ENCODE measurements around the gene PDCD4. TPM values are rescaled to one million over a fixed set of nuclear protein-coding genes. Genes with fewer than 3 reads are reported as not detected.
A peak's percentile ranks its signal among the peaks of the same experiment; 100 is the strongest.

PDCD4 gene
- total and polyA plus RNA-seq, 2 of the 13 experiments (the other 11 are each of a cell fraction or from before 2014, with no cell fraction given) = 22.8 to 56.2 TPM

- TF ChIP-seq HMGXB3 (CRISPR knock-in tag; IDR thresholded peaks at IDR 0.05; ENCODE audit: borderline replicate concordance) (no peak), ZSCAN12 (CRISPR knock-in tag; IDR thresholded peaks at IDR 0.05) (no peak), SMARCC2 (IDR thresholded peaks at IDR 0.05) (no peak), NFE2L1 (CRISPR knock-in tag; IDR thresholded peaks at IDR 0.05; ENCODE audit: borderline replicate concordance) (no peak), ZNF24 (IDR thresholded peaks at IDR 0.05) (no peak), ZNF557 (CRISPR knock-in tag; IDR thresholded peaks at IDR 0.05) (no peak), ZNF446 (CRISPR knock-in tag; IDR thresholded peaks at IDR 0.05) (no peak), NBN (conservative IDR thresholded peaks at IDR 0.05) (no peak), MED1 (CRISPR knock-in tag; IDR thresholded peaks at IDR 0.05) (no peak), ZBTB44 (CRISPR knock-in tag; IDR thresholded peaks at IDR 0.05) (no peak), RNF2 (conservative IDR thresholded peaks at IDR 0.05; ENCODE audit: low read depth) (no peak), ZBTB3 (CRISPR knock-in tag; IDR thresholded peaks at IDR 0.05; ENCODE audit: borderline replicate concordance, low read depth) (no peak), ZNF687 (CRISPR knock-in tag; IDR thresholded peaks at IDR 0.05) (peak; percentile 34; the same call in 1 of the 2 replicates), YEATS2 (CRISPR knock-in tag; IDR thresholded peaks at IDR 0.05; ENCODE audit: borderline replicate concordance) (no peak), ZNF564 (CRISPR knock-in tag; IDR thresholded peaks at IDR 0.05) (no peak), ZSCAN22 (CRISPR knock-in tag; IDR thresholded peaks at IDR 0.05) (no peak), KLF12 (CRISPR knock-in tag; IDR thresholded peaks at IDR 0.05; ENCODE audit: borderline replicate concordance) (no peak), ZNF296 (CRISPR knock-in tag; conservative IDR thresholded peaks at IDR 0.05) (no peak)
Measured at GRCh38 chr10:110827875-110828274, 43.9 kb upstream of the PDCD4 start (continued).
